ENCODE measurements around the gene BASP1.

The BASP1 gene

DNA sequence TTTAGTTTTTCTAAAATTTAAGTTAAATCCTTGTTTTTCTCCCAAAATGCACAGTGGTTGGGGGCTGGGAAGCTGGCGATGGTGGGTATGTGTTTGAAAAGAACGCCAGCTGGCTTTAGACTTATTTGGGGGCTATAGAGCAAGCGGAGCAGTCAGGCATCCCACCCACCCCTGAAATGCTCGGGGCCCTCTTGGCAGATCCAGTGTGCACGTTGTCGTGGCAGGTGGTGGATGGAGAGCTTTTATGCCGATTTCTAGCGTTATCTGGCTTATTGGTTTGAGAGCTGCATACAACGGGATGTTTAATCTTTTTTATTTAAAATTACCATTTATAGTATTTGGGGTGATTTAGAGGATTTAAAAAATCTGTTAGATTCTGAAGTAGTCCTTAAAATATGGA lies 8.1 kb downstream of the BASP1 start:
- H3K27ac ChIP-seq (ENCODE audit: extremely low read depth, low read depth, low read length), result no peak overlapping the region
- no peak for TF ChIP-seq SCRT1 (tag by site-specific recombination; IDR thresholded peaks at IDR 0.05; ENCODE audit: borderline replicate concordance)
- TF ChIP-seq ZNF785 (tag by site-specific recombination; IDR thresholded peaks at IDR 0.05), result no peak
- TF ChIP-seq ZNF169 (tag by site-specific recombination; IDR thresholded peaks at IDR 0.05), result no peak
- TF ChIP-seq, protein P1, sequence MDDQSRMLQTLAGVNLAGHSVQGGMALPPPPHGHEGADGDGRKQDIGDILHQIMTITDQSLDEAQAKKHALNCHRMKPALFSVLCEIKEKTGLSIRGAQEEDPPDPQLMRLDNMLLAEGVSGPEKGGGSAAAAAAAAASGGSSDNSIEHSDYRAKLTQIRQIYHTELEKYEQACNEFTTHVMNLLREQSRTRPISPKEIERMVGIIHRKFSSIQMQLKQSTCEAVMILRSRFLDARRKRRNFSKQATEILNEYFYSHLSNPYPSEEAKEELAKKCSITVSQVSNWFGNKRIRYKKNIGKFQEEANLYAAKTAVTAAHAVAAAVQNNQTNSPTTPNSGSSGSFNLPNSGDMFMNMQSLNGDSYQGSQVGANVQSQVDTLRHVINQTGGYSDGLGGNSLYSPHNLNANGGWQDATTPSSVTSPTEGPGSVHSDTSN (CRISPR knock-in tag; IDR thresholded peaks at IDR 0.05), result no peak
- no peak for TF ChIP-seq ZNF138 (tag by site-specific recombination; IDR thresholded peaks at IDR 0.05; ENCODE audit: borderline replicate concordance)
- TF ChIP-seq ZNF561 (tag by site-specific recombination; IDR thresholded peaks at IDR 0.05; ENCODE audit: borderline replicate concordance), result no peak
- TF ChIP-seq, protein P2, sequence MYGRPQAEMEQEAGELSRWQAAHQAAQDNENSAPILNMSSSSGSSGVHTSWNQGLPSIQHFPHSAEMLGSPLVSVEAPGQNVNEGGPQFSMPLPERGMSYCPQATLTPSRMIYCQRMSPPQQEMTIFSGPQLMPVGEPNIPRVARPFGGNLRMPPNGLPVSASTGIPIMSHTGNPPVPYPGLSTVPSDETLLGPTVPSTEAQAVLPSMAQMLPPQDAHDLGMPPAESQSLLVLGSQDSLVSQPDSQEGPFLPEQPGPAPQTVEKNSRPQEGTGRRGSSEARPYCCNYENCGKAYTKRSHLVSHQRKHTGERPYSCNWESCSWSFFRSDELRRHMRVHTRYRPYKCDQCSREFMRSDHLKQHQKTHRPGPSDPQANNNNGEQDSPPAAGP (tag by site-specific recombination; IDR thresholded peaks at IDR 0.05), result no peak
- TF ChIP-seq, protein P3, sequence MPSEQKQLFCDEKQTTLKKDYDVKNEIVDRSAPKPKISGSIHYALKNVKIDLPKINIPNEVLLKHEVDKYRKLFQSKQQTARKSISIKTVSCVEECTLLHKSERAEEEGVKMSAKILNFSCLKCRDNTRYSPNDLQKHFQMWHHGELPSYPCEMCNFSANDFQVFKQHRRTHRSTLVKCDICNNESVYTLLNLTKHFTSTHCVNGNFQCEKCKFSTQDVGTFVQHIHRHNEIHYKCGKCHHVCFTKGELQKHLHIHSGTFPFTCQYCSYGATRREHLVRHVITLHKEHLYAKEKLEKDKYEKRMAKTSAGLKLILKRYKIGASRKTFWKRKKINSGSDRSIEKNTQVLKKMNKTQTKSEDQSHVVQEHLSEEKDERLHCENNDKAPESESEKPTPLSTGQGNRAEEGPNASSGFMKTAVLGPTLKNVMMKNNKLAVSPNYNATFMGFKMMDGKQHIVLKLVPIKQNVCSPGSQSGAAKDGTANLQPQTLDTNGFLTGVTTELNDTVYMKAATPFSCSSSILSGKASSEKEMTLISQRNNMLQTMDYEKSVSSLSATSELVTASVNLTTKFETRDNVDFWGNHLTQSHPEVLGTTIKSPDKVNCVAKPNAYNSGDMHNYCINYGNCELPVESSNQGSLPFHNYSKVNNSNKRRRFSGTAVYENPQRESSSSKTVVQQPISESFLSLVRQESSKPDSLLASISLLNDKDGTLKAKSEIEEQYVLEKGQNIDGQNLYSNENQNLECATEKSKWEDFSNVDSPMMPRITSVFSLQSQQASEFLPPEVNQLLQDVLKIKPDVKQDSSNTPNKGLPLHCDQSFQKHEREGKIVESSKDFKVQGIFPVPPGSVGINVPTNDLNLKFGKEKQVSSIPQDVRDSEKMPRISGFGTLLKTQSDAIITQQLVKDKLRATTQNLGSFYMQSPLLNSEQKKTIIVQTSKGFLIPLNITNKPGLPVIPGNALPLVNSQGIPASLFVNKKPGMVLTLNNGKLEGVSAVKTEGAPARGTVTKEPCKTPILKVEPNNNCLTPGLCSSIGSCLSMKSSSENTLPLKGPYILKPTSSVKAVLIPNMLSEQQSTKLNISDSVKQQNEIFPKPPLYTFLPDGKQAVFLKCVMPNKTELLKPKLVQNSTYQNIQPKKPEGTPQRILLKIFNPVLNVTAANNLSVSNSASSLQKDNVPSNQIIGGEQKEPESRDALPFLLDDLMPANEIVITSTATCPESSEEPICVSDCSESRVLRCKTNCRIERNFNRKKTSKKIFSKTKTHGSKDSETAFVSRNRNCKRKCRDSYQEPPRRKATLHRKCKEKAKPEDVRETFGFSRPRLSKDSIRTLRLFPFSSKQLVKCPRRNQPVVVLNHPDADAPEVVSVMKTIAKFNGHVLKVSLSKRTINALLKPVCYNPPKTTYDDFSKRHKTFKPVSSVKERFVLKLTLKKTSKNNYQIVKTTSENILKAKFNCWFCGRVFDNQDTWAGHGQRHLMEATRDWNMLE (tag by site-specific recombination; conservative IDR thresholded peaks at IDR 0.05; ENCODE audit: low read depth), result no peak
- no peak for TF ChIP-seq ZNF701 (tag by site-specific recombination; IDR thresholded peaks at IDR 0.05)
- TF ChIP-seq ZNF37A (tag by site-specific recombination; IDR thresholded peaks at IDR 0.05), result no peak
- TF ChIP-seq SP3 (tag by site-specific recombination; IDR thresholded peaks at IDR 0.05), result no peak
- TF ChIP-seq GLIS2 (tag by site-specific recombination; IDR thresholded peaks at IDR 0.05), result no peak
- TF ChIP-seq ZNF19 (tag by site-specific recombination; IDR thresholded peaks at IDR 0.05; ENCODE audit: low read depth), result no peak
- TF ChIP-seq ZNF426 (tag by site-specific recombination; IDR thresholded peaks at IDR 0.05), result no peak
- TF ChIP-seq FEZF1 (tag by site-specific recombination; IDR thresholded peaks at IDR 0.05), result no peak
- no peak for TF ChIP-seq ZNF707 (tag by site-specific recombination; IDR thresholded peaks at IDR 0.05)
- no peak for TF ChIP-seq YY1 (tag by site-specific recombination; IDR thresholded peaks at IDR 0.05)
- peaks cover 39% of the 10 kb centered on the region for H3K4me1 ChIP-seq (ENCODE audit: control insufficient read depth, insufficient read depth, low read length)
- CTCF ChIA-PET, result interaction anchor here (0.6 to 1.3 kb wide), 3 partner anchors 8 to 174 kb away, joined by 3 to 9 read pairs (median 3); partner anchors contain the start of gene BASP1
- POLR2A ChIA-PET, result interaction anchor here (0.6 kb wide), 1 partner anchor 9 kb away, joined by 5 read pairs; no protein-coding TSS in a partner anchor
- no peak overlapping the region for H3K4me3 ChIP-seq (ENCODE audit: low read depth, low read length)
- peaks cover 0 to 10% of the 10 kb centered on the region in 2 experiments; a peak in 2 of 3 replicates for H3K36me3 ChIP-seq (ENCODE audit: control insufficient read depth in 2 of 2, insufficient read depth in 1 of 2, low read length in 2 of 2)
- H3K9me3 ChIP-seq (ENCODE audit: control insufficient read depth, insufficient read depth, low read depth, low read length), result no peaks in the 10 kb centered on the region

DNA sequence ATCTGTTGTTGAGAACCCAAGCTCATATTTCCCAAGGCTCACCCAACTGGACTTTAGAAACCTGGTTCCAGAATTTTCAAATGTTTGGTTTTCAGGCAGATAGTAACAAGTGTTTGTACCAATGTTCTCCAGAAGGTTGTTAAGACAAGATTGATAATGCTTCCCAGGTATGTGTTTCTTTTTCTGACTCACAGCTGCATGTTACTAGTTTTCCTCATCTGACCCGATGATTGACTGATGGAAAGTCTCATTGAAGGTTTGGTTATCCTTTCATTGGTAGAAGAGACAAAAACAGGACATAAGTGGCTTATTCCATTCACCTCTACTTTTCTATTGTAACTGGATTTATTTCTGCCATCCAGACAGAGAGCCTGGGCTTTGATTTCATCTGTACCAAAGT lies 10.4 kb downstream of the BASP1 start:
- H3K27ac ChIP-seq (ENCODE audit: extremely low read depth, low read depth, low read length), result no peak overlapping the region
- peaks cover 14 to 16% of the 10 kb centered on the region in 2 experiments for H3K36me3 ChIP-seq (ENCODE audit: control insufficient read depth in 2 of 2, insufficient read depth in 1 of 2, low read length in 2 of 2)
- TF ChIP-seq ZNF335 (tag by site-specific recombination; conservative IDR thresholded peaks at IDR 0.05) (no peak), ZBTB48 (tag by site-specific recombination; IDR thresholded peaks at IDR 0.05) (no peak), ZNF140 (tag by site-specific recombination; IDR thresholded peaks at IDR 0.05) (no peak), ZNF155 (tag by site-specific recombination; IDR thresholded peaks at IDR 0.05) (no peak), ZNF350 (tag by site-specific recombination; IDR thresholded peaks at IDR 0.05) (no peak), ZNF114 (tag by site-specific recombination; IDR thresholded peaks at IDR 0.05) (no peak), ZBTB20 (tag by site-specific recombination; IDR thresholded peaks at IDR 0.05) (no peak), ZNF664 (tag by site-specific recombination; IDR thresholded peaks at IDR 0.05) (no peak), ZNF157 (tag by site-specific recombination; IDR thresholded peaks at IDR 0.05) (no peak), ZNF37A (tag by site-specific recombination; IDR thresholded peaks at IDR 0.05) (no peak), ZNF433 (tag by site-specific recombination; IDR thresholded peaks at IDR 0.05; ENCODE audit: low read depth) (no peak)
- TF ChIP-seq, protein P4, sequence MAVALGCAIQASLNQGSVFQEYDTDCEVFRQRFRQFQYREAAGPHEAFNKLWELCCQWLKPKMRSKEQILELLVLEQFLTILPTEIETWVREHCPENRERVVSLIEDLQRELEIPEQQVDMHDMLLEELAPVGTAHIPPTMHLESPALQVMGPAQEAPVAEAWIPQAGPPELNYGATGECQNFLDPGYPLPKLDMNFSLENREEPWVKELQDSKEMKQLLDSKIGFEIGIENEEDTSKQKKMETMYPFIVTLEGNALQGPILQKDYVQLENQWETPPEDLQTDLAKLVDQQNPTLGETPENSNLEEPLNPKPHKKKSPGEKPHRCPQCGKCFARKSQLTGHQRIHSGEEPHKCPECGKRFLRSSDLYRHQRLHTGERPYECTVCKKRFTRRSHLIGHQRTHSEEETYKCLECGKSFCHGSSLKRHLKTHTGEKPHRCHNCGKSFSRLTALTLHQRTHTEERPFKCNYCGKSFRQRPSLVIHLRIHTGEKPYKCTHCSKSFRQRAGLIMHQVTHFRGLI (tag by site-specific recombination; IDR thresholded peaks at IDR 0.05), result no peak
- CTCF ChIA-PET, result interaction anchor here (1.3 to 1.5 kb wide), 2 partner anchors 10 to 12 kb away, joined by 3 read pairs; no protein-coding TSS in a partner anchor
- H3K4me3 ChIP-seq (ENCODE audit: low read depth, low read length), result no peak overlapping the region
- peaks cover 29% of the 10 kb centered on the region for H3K4me1 ChIP-seq (ENCODE audit: control insufficient read depth, insufficient read depth, low read length)
- no peaks in the 10 kb centered on the region for H3K9me3 ChIP-seq (ENCODE audit: control insufficient read depth, insufficient read depth, low read depth, low read length)
- POLR2A ChIA-PET, result interaction anchor here (1.3 kb wide), 1 partner anchor 152 kb away, joined by 5 read pairs; no protein-coding TSS in a partner anchor

Data from HEK293 (cell line).